GM19463 (cell line): ENCODE measurements around the gene PTPRE.
"Not testable (repeated sequence)": the region's sequence is repeated elsewhere in the genome, so short reads cannot be mapped to it uniquely, and the experiment has no call there.

Experiments
- ATAC-seq: cut with Tn5 transposase; IDR thresholded peaks from one replicate; pipeline ENCODE4 v1.9.1; 2021; ENCODE audit warnings: mild to moderate bottlenecking, moderate library complexity; ENCODE audit not compliant: unreplicated experiment

The PTPRE gene

DNA sequence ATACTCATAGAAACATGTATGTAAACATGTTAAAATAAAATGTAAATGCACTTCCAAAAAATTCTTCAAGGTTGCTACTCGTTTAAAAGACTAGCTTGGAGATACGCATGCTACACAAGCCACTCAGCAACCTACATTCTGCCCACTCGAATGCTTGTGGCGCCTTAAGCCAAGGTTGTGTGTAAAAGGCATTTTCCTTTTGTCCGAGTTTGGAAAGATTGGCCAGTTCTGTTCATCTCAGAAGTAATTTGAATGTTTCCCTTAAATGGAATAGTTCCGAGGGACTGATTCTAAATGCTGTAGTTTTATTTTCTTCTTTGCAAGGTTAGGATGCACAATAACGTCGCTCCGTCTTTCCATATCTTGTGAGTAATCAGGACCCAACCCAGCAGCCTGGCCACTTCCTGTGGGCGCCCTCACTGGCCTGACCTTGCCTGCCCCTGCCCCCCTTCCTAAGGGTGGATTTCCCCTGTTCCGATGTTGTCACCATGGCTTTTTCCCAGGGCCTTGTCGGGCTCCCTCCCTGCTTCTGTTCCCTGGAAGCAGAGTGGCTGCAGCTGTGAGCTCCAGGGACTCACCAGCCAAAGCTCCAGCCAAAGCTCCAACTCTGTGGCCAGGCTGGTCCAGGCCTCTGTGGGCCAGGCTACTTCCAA, 70.6 kb downstream of the PTPRE start:
- ATAC-seq = no peak

DNA sequence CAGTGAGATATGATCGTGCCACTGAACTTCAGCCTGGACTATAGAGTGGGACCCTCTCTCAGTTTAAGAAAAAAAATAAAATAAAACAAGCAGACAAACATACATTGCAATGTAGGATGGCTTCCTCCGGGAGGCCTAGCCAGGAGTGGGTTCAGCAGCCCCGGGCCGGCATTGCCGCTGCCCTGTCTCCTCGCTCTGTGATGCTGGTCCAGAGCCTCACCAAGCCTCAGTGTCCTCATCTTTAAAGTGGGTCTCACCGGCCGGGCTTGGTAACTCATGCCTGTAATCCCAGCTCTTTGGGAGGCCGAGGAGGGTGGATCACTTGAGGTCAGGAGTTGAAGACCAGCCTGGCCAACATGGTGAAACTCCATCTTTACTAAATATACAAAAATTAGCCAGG, 71.6 kb downstream of the PTPRE start:
- no peak for ATAC-seq

DNA sequence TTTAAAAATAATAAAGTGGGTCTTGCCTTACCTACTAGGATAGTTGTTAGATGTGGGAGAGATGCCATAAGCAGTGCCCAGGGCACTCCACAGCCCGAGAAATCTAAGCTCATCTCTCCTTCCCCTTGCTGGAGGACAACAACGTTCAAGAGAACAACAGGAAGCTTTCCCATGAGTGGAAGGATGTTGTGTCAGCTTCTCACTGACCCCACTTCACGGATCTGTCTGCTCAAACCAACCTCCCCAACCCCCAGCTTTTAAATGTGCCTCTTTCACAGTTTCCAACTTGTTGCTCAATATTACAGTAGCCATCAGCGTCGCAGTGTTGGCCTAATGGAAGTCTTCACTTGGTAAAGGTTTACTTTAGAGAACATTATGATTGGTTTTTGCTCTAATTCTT, 72.1 kb downstream of the PTPRE start:
- no peak for ATAC-seq

DNA sequence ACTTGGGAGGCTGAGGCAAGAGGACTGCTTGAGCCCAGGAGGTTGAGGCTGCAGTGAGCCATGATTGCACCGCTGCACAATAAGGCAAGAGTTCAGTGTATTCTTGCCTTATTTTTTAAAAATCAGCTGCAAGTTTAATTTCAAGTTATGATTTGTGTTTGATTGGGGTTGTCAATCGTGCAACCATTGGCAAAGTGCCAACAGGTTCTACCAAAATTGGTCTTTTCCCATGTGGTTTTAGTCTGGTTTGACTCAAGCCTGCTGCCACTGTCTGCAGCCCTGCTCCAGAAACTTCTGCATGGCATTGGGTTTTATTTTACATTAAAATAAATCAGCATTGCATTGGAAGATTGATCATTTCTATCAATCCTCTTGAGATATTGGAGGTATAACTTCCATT, 72.7 kb downstream of the PTPRE start:
- ATAC-seq = no peak

DNA sequence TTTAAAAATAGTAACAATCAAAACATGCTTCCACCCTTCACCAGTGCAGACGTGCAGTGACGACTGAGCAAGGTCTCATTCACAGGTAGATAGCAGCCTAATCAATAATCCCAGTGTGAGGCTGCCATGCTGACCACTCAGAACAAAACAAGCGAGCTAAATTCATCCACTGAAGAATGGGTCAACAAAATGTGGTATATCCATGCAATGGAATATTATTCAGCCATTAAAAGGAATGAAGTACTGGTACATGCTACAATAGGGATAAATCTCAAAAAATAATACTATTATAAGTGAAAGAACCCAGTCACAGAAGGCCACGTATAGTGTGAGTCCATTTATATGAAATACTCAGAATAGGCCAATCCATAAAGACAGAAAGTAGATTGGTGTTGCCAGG, 74.0 kb downstream of the PTPRE start:
- ATAC-seq = no peak

DNA sequence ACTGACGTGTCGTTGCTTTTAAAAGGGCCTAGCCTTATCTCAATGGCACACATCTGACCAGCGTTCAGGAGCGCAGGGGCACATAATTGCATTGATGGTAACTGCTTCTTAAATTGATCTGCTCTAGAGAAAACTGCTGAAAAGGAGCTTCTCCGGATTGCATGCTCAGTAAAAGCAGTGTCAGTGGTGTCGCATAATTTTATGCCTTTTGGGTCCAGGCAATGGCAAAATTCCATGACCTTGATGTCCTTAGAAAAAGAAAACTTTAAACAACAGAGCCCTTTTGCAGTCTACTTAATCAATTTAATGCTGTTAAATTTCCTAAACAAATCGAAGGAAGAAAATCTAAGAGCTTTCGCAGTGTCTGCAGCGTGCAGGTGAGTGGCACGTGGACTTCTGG, 75.7 kb downstream of the PTPRE start:
- no peak for ATAC-seq

DNA sequence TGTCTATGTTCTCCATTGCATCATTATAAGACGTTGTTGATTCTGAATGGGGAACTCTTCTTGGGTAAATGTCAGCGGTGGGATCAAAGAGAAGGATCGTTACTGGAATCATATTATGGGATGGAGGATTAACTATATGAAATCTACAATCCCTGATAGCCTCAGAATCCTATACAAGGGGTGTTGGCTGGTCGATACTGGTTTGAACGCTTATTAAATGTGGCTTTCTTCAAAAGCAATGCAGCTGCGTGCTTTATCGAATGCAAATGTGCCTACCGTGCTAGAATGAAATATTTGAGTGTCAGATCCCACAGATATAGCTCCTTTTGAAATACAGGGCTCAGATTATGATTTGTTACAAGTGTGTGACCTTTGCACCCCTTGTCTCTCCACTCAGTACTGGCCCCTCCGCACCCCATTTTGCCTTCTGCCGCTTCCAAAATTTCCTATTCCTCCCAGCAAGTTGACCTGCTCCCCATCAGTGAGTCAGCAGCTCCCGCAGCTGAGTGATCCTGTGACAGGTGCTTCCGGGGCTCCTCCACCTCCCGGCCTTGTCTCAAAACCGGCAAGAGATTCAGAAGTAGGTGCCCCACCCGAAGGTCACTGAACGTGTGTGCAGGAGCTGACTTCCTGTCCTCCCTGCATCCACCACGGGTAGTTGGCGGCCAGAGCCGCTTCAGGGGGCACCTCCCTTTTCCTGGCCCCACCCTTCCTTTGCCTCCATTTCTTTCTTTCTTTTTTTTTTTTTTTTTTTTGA, 76.6 kb downstream of the PTPRE start:
- no peak for ATAC-seq

DNA sequence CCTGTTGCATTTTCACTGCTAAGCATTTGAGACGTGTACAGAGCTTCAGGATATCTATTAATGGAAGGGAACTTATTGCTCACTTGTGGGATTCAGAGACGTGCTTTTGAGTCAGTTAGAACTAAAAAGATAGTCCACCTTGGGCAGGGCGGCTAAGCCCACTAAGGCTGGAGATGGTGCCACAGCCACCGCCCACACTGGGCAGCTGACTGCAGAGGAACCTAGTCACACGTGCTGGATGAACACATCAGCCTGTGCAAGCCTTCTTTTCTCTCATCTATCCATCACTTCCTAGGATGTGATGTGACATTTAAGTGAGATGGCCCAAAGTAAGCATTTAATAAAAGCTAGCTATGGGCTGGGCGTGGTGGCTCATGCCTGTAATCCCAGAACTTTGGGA, 78.0 kb downstream of the PTPRE start:
- ATAC-seq = no peak

DNA sequence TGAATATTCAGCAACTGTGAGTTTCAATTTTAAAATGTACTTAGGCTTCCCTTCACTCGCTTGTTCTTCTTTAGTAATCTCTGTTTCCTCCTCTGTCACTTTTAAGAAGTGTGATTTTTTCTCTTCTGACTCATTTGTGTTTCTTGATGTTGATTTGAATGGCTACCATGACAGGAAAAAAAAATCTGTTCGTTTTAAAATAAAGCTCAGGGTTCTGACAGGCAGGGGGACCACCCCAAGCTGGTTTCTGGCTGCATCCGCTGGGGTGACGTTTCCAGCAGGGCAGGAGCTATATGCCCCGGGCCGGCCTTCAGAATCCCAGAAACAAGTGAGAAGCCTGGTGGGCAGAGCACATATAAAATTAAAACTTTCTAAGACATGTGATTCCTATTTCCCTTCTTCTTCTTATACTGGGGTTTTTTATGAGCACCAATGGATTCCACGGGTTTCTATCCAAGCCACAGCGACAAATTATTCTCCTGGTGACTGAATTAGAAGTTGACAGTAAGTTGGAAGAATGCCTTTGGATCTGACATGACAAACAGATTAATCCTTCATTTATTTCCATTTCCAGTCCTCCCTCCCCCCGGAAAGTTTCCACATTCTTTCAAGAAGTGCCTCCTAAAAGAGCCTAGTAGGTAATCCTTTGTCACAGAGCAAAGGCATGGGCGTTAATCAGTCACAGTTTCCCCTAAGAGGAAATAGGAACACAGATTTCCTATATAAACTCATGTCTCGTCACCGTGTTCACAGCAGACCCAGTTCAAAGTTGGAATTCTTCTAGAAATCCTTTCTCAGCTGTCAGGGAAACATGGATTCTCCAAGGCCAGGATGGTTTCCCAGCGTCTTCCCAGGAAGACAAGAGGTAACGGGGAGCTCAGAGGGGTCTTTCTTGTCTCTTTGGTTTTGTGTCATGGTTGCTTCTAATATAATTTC, 79.9 kb downstream of the PTPRE start:
- ATAC-seq = no peak

DNA sequence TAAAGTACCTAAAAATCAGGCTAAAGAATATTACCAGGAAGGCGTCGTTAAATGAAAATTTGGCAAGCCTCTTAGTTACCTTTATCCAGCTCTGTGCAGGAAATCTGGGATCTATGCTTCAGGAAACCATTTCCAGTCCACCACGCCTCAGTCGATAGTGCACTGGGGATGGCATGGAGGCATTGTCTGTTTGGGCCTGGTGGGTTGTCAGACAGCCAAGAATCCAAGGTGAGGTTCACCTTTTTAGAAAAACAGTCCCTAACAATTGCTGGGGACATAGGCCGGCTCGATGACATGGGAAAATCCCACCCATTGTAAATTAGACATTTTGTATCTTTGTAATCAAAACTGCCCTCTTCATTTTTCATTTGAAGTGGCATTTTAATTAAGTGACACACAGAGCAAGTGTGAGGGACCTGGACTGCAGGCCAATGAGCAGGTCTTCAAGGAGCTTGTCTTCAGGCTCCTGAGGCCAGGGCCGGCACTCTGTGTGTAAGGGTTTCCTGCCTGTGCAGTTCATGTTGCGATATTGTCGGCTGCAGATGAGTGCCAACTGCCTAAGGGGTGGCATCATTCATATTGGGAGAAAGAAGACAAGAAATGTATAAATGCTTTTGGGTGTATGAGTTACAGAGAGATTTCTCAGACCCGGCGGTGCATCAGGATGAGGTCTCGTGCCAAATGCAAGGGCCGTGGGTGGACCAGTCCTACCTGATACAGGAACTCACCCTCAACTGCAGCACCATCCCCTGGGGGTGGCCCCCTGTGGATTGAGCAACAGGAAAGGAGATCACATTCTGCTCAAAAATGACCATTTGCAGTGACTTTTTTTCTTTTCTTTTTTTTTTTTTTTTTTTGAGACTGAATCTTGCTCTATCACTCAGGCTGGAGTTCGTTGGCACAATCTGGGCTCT, 80.8 kb downstream of the PTPRE start:
- no peak for ATAC-seq

DNA sequence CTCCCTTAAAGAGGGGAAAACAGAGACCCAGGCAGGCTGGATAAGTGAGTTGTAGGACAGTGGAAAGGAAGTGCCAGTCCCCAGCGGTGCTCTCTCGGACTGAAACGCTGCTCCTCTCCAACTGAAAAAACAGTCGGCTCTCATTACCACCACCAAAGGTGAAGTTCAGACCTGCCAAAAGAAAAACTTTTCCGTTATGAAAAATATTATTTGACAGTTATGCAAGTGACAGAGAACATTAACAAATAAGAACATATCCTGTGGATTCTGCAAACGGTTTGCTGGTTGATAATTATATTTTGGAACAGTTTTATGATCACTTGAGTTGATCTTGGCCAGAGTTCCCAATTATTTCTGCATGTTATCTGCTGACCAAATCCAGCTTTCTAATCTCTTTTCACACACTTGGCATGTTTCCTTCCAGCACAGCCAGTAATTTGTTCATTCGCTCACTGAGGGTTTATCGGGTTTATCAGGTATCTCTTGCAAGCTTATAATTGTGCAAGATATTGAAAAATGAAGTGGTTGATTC, 82.6 kb downstream of the PTPRE start:
- no peak for ATAC-seq

DNA sequence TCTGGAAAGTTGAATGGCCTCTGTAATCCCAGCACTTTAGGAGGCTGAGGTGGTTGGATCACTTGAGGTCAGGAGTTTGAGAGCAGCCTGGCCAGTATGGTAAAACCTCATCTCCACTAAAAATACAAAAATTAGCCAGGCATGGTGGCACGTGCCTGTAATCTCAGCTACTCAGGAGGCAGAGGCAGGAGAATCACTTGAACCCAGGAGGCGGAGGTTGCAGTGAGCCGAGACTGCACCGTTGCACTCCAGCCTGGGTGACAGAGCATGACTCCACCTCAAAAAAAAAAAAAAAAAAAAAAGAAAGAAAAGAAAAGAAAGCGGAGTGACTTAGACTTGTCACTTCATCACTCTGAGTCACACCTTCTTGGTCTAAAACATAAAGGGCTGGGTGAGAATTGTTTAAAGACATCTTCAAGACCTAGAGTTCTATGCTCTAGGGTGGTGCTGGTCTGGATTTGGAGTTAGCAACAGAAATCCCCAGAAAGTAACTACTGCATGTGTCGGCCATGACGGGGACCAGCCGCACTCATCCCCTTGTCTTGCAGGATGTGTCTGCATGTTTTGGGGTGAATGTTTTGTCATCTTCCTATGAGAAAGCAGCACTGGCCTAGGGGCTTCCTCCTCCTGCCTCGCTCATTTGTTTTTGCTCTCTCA, 83.4 kb downstream of the PTPRE start:
- ATAC-seq = not testable (repeated sequence)

DNA sequence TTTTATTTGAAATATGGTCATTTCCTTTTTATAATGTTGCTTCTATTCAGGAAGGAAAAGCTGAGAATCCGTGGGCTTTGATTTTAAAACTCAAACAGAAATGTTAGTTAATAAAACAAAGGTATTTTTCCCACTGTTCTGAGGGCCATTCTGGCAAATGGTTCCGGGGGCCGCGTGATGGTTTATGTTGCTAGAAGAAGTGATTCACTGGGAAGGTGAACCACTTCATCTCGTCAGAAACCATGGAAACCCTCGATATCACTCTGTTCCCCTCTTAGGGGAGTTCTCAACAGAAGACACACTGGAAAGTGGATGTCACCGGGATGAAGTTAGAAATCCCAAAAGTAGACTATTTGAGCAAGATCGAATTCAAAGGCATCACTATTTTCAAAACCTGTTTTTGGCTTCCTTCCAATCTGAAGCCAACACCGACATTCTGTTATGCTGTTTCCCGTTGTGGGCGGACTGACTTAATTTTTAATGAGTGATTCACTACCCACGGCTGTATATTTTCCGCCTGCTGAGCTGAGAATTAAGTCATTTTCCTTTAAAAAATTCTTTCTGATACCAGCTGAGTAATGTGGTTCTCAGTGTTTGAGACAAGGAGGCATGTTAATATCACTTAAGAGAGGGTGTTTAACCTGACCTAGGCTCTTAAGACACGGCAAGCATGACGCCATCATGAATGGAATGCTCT, 84.1 kb downstream of the PTPRE start:
- ATAC-seq = peak; percentile 61

DNA sequence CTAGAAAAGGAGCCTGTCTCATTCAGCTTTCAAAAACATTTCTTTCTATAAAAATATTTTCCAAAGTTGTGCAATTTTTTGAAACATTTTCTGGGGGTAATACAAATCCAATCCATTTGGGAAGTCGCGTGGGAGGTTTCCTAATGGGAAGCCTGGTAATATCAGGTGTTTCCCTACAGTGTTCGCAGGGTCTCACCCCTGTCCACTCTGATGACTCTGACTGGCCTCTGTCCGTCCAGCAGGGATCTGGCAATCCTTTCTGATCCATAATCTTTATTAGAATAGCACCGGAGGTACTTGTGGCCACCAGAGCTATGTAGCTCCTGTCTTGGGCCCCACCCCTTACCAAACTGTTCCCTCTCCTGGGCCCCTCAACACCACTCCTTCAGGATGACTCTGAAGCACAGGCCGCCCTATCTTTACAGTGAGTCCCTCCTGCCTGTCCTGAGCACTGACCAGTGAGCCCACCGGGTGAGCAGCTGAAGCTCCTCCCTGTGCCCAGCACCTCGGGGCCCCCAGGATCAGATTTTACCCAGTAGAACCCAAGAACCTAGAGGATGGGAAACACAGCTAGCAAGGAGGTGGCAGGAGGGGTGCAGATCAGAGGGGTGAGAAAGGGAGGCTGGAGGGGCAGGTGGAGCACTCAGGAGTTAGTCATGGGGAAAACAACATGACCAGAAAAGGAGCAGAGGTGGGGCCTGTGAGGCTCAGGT, 84.8 kb downstream of the PTPRE start:
- ATAC-seq = no peak

DNA sequence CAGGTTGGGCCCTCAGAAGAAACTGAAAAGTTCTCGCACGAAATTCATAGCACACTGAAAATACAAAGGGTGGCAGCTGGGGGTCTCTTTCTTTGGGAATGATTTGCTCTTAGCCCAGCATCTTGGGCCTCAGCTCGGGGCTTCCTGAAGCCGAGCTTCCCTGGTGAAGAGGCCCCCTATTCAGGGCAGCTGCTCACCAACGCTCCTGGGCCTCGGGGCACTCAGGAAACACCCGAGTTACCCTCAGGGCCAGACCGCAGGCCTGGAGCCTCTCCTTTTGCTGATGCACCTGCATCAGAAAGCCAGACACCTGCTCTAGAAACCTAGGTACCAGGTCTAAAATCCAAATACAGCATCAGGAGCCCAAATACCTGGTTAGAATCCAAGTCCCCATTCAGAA, 85.5 kb downstream of the PTPRE start:
- ATAC-seq = no peak

DNA sequence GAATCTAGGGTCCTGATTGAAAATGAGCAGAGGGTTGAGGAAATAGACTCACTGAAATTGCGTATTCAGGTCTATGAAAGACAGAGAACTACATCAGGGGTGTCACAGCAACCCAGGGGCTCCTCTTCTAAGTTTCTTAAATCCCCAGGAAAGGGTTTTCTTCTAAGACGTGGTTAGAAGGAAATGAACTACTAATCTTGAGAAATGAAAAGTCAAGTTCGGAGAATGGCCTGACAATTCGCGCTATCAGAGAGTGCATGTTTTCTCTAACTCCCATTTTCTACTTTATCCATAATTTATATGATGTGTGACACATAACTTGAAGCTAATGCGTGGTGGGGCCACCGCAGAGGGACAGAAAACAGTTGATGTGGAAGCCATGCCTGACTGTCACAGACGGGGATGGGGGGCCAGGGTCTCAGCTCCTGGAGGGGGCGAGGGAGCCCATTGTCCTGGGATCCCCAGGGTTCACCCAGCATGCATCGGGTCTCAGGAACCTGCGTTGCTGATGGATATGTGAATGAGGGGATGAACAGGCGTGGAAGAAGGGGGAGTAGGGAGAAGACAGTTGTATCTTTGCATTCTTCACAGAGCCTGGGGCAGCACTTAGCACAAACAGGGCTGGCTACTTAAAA, 86.3 kb downstream of the PTPRE start:
- no peak for ATAC-seq

DNA sequence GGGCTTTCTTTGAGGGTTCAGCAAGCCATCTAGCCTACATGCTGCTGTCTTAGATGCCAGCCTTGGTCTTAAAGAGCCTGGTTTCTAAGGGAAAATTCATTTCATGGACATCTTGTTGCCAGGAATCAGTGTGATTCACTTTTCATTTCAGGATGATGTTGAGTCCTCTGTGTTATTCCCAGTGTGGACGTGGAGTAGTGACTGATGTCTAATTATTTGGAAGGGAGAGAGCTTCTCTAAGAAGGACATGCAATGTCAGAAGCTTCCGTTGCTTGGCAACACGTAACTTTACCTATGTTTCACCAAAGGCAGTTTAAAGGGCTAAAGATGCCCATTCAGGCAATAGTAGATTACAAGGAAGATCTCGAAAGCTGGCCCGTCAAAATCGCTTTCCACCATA, 89.0 kb downstream of the PTPRE start:
- no peak for ATAC-seq

DNA sequence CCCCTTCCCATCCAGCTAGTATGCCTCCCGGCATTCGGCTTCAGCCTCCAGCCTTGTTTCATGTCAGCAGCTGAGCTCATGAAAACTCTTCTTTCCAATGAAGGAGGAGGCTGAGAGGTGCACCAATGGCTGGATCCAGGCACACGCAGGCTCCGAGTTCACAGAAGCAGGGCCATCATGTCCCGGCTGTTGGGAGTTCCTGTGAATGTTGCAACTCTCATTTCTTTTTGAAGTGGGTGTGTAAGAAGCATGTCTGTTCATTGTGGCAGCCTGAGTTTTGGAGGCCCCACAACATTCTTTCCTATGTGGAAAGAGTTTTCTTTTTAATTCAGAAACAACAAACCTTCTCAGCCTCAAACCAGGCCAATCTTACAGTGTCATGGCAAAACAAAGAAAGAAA, 89.7 kb downstream of the PTPRE start:
- ATAC-seq = no peak
